Suprapubic skin (tissue), 4 donors: ENCODE measurements around the gene CANT1. TPM values are rescaled to one million over a fixed set of nuclear protein-coding genes. Genes with fewer than 3 reads are reported as not detected.
A peak's percentile ranks its signal among the peaks of the same experiment; 100 is the strongest.

ENCODE experiments used
- DNase-seq, 2 donors: peaks; one replicate each; pipeline ENCODE4 v3.0.0-alpha.2; 2019; ENCODE audit warnings: low spot score in 2 of 2
- H3K27ac ChIP-seq: fragments of 200-600 bp; sonication (generic); one replicate; pipeline ENCODE4 v1.5.1; 2019
- H3K27me3 ChIP-seq: fragments of 200-600 bp; sonication (generic); one replicate; pipeline ENCODE4 v1.5.1; 2019
- H3K36me3 ChIP-seq: fragments of 200-600 bp; sonication (generic); one replicate; pipeline ENCODE4 v1.5.1; 2019
- H3K4me1 ChIP-seq: fragments of 200-600 bp; sonication (generic); one replicate; pipeline ENCODE4 v1.5.1; 2019
- H3K4me3 ChIP-seq: fragments of 200-600 bp; sonication (generic); one replicate; pipeline ENCODE4 v1.5.1; 2019; ENCODE audit warnings: mild to moderate bottlenecking
- H3K9me3 ChIP-seq: fragments of 200-600 bp; sonication (generic); one replicate; pipeline ENCODE4 v1.5.1; 2019
- EP300 ChIP-seq: sonication (generic); formaldehyde crosslinking; IDR thresholded peaks from one replicate; pipeline ENCODE4 v1.6.1; 2017; ENCODE audit warnings: antibody characterized with exemption
- POLR2A ChIP-seq, 2 donors: fragments of 450-650 bp; IDR thresholded peaks; one replicate each; pipeline ENCODE4 v1.6.1; 2017; ENCODE audit warnings: antibody characterized with exemption in 2 of 2, mild to moderate bottlenecking in 2 of 2, moderate library complexity in 2 of 2
- POLR2AphosphoS5 ChIP-seq, 3 donors: sonication (generic); formaldehyde crosslinking; IDR thresholded peaks; one replicate each; pipeline ENCODE4 v1.6.1; 2017; ENCODE audit warnings: antibody characterized with exemption in 3 of 3
- WGBS: methylation state at CpG from one replicate; pipeline ENCODE4 v1.1.5; 2018; 5-methylcytosine and 5-hydroxymethylcytosine counted together
- total RNA-seq, 4 donors: library from RNA; depleted of rRNA; stranded (reverse); fragments of >200 nt; gene quantifications; one replicate each; pipeline ENCODE4 v1.1.0, GENCODE V29; 2016
- TF ChIP-seq, protein P1 (sequence below), 2 donors: fragments of 200-600 bp in 1 of 2; fragments of 450-650 bp in 1 of 2; sonication (generic) in 1 of 2; IDR thresholded peaks; one replicate each; pipeline ENCODE4 v1.5.1; 2016 to 2019; ENCODE audit warnings: antibody characterized with exemption in 2 of 2, mild to moderate bottlenecking in 1 of 2, moderate library complexity in 1 of 2

Gene CANT1
- total RNA-seq, 4 donors from 2014 or later: 21.8 to 37.4 (median 30.1) TPM

DNA sequence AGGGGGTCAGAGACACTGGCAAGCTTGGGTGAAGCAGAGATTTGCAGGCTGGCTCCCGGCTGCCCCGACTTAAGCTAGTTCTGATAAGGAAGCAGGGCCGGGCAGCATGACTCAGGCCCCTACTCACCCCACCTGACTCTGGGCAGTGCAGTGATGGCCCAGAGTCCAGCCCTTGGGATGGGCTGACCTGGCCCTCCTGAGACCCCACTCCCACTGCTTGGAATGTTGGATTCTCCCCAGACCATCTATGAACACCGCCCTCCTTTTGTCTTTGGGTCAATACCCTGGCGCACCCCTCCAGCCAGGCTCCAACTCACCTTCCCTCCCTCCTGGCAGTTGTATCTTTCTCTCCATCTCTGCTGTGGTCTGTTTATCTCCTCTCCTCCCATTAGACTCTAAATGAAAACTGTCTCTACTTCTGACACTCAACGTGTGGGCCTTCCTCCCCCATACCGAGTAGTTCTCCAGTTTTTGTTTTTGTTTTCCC, 50.9 kb downstream of the CANT1 start:
- DNase-seq: peak in 1 of 2 donors; percentile 40
- Histone ChIP-seq H3K27me3 (no peaks in the 10 kb centered on the region), H3K9me3 (no peaks in the 10 kb centered on the region), H3K4me1 (peaks cover 14% of the 10 kb centered on the region), H3K27ac (no peak overlapping the region), H3K36me3 (no peaks in the 10 kb centered on the region), H3K4me3 (no peak overlapping the region)
- no peak for TF ChIP-seq EP300
- TF ChIP-seq POLR2A (IDR thresholded peaks at IDR 0.05): no peak
- TF ChIP-seq, protein P1, sequence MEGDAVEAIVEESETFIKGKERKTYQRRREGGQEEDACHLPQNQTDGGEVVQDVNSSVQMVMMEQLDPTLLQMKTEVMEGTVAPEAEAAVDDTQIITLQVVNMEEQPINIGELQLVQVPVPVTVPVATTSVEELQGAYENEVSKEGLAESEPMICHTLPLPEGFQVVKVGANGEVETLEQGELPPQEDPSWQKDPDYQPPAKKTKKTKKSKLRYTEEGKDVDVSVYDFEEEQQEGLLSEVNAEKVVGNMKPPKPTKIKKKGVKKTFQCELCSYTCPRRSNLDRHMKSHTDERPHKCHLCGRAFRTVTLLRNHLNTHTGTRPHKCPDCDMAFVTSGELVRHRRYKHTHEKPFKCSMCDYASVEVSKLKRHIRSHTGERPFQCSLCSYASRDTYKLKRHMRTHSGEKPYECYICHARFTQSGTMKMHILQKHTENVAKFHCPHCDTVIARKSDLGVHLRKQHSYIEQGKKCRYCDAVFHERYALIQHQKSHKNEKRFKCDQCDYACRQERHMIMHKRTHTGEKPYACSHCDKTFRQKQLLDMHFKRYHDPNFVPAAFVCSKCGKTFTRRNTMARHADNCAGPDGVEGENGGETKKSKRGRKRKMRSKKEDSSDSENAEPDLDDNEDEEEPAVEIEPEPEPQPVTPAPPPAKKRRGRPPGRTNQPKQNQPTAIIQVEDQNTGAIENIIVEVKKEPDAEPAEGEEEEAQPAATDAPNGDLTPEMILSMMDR (IDR thresholded peaks at IDR 0.05): no peak
- no peak for TF ChIP-seq POLR2AphosphoS5 (IDR thresholded peaks at IDR 0.05)
- 85% methylated on average over 7 of the region's 7 CpGs for WGBS

DNA sequence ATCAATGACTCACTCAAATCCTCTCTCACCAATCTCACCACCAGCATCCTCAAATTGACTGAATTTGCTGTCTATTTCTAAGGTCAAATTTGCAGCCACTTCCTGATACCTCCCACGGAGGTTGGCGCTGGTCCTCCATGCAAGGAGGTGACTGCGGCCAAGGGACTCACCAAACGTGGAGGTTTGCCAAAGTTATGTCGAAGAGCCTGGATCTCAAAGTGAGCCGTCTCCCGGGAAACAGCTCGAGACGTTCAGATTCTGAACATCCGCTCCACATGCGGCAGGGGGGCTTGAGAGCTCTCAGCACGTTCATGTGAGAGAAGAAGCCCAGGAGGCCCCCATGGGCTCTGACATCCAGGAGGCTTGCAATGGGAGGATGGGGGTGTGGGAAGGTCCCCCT, 52.4 kb downstream of the CANT1 start:
- DNase-seq: no peak
- no peak overlapping the region for H3K4me3 ChIP-seq
- peaks cover 28% of the 10 kb centered on the region for H3K4me1 ChIP-seq
- no peaks in the 10 kb centered on the region for H3K27me3 ChIP-seq
- TF ChIP-seq, protein P1 (IDR thresholded peaks at IDR 0.05): no peak
- TF ChIP-seq POLR2AphosphoS5 (IDR thresholded peaks at IDR 0.05): no peak
- TF ChIP-seq POLR2A (IDR thresholded peaks at IDR 0.05): no peak
- TF ChIP-seq EP300: no peak
- WGBS: 60% methylated on average over 12 of the region's 12 CpGs
- H3K9me3 ChIP-seq: no peaks in the 10 kb centered on the region
- no peaks in the 10 kb centered on the region for H3K36me3 ChIP-seq
- H3K27ac ChIP-seq: no peak overlapping the region

DNA sequence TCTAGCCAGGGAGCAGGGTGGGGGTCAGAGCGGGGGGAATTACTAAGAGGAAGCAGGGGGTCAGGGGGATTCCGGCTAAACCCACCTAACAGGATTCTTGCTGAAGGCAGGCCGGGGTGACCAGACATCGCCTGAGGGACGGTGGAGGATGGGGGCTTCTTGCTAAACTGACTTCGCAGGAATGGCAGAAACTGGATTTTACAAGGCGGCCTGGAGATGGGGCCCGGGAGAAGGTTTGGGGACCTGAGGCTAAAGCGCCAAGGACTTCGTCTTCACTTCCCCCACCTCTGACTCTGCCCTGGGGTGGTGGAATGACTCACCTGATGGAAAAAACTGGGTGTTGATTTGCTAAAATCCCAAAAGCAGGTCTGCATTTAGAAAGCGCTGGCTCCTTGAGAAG, 53.3 kb downstream of the CANT1 start:
- 66% methylated on average over 11 of the region's 11 CpGs for WGBS
- H3K4me3 ChIP-seq: no peak overlapping the region
- TF ChIP-seq POLR2A (IDR thresholded peaks at IDR 0.05) (no peak), POLR2AphosphoS5 (IDR thresholded peaks at IDR 0.05) (no peak), EP300 (no peak)
- TF ChIP-seq, protein P1 (IDR thresholded peaks at IDR 0.05): no peak
- H3K9me3 ChIP-seq: no peaks in the 10 kb centered on the region
- no peaks in the 10 kb centered on the region for H3K27me3 ChIP-seq
- H3K27ac ChIP-seq: no peak overlapping the region
- peaks cover 28% of the 10 kb centered on the region for H3K4me1 ChIP-seq
- DNase-seq: no peak
- H3K36me3 ChIP-seq: no peaks in the 10 kb centered on the region

- no peak overlapping the region for H3K27ac ChIP-seq
- TF ChIP-seq POLR2AphosphoS5 (IDR thresholded peaks at IDR 0.05): no peak
- TF ChIP-seq, protein P1 (IDR thresholded peaks at IDR 0.05): no peak
- no peak for TF ChIP-seq POLR2A (IDR thresholded peaks at IDR 0.05)
- TF ChIP-seq EP300: no peak
- no peak overlapping the region for H3K4me3 ChIP-seq
- H3K9me3 ChIP-seq: peaks cover 11% of the 10 kb centered on the region
- 85% methylated on average over 13 of the region's 14 CpGs for WGBS
- H3K27me3 ChIP-seq: no peaks in the 10 kb centered on the region
- peaks cover 24% of the 10 kb centered on the region for H3K4me1 ChIP-seq
- DNase-seq: no peak
- no peaks in the 10 kb centered on the region for H3K36me3 ChIP-seq
Measured at GRCh38 chr17:78954684-78955083, 54.9 kb downstream of the CANT1 start.

GRCh38 chr17:78953356-78954350, 55.9 kb downstream of the CANT1 start:
- no peak overlapping the region for H3K27ac ChIP-seq
- TF ChIP-seq POLR2A (IDR thresholded peaks at IDR 0.05) (no peak), POLR2AphosphoS5 (IDR thresholded peaks at IDR 0.05) (no peak), EP300 (no peak)
- TF ChIP-seq, protein P1 (IDR thresholded peaks at IDR 0.05): no peak

More at GRCh38 chr17:78953356-78954350, 55.9 kb downstream of the CANT1 start:
- no peak for DNase-seq
- Histone ChIP-seq H3K27me3 (no peaks in the 10 kb centered on the region), H3K9me3 (peaks cover 11% of the 10 kb centered on the region), H3K4me1 (peaks cover 24% of the 10 kb centered on the region), H3K4me3 (no peak overlapping the region), H3K36me3 (no peaks in the 10 kb centered on the region)
- WGBS: 71% methylated on average over 29 of the region's 29 CpGs
